ENCODE results near the gene PLCB2.

The PLCB2 gene

DNA sequence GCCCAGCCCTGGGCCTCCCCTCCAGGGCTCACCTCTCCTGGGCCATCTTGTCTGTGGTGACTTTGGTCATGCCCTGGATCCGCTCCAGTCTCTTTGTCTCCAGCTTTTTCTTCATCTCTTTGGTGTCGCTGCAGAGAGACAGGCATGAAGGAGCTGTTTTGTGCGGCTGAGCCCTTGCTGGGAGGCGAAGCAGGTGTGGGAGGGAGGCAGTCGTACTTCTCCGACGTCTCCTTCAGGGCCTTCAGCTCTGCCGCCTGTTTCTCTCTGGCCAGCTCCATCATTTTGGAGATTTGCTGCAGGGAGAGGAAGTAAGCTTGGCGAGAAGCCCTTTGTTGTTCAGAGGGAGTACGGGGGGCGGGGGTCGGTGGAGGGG is 17.2 kb downstream of the PLCB2 start:
- no peak overlapping the region for H3K4ac ChIP-seq (ENCODE audit: low read depth, low read length)
- H3K18ac ChIP-seq (ENCODE audit: low read length), result peak overlapping the region; percentile 45

DNA sequence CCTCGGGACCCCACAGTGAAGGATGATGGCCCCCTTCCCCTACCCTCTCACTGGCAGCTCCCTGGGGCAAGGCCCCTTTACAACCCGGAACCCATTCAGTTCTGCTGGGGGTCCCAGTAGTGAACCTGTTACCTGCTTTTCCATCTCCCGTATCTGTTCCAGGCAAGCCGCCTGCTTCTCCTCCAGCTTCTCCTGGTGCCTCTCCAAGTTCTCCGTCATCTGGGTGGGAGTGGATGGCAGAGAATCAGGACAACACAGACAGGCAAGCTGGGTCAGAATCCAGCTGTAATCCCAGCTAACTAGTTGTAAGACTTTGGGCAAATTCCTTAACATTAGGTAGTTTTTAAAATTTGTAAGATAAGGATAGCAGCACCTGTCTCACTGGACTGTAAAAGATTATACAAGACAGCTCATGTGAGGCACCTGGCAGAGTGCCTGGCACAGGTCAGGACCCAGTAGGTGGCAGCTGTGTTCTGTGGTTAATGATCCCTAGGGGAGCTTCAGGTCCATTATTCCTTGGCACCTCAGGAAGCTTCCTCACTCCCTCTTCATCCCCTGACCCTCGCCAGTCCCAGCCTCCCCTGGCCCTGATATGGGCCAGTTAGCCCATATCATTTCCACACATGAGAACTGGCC is 18.5 kb downstream of the PLCB2 start:
- Histone ChIP-seq H3K18ac (ENCODE audit: low read length) (no peak overlapping the region), H3K79me2 (ENCODE audit: control insufficient read depth, insufficient read depth, low read length) (no peaks in the 10 kb centered on the region), H4K5ac (ENCODE audit: low read length) (no peak overlapping the region), H3K79me1 (ENCODE audit: low read length) (no peaks in the 10 kb centered on the region), H3K4ac (ENCODE audit: low read depth, low read length) (no peak overlapping the region), H3K56ac (ENCODE audit: low read length) (no peak overlapping the region), H4K8ac (ENCODE audit: low read depth, low read length) (no peak overlapping the region), H2BK15ac (replicated peaks; ENCODE audit: low read depth) (no peak overlapping the region), H2BK120ac (ENCODE audit: low read depth, low read length) (no peak overlapping the region), H3K36me3 (ENCODE audit: control insufficient read depth, insufficient read depth, low read length) (no peaks in the 10 kb centered on the region), H3K4me2 (ENCODE audit: low read length) (no peak overlapping the region), H3K23ac (ENCODE audit: low read length) (no peak overlapping the region), H3K4me3 (ENCODE audit: low read length) (no peak overlapping the region), H3K4me1 (ENCODE audit: control insufficient read depth, low read depth, low read length) (peaks cover 13% of the 10 kb centered on the region), H3K27ac (ENCODE audit: low read depth, low read length) (no peak overlapping the region), H3K27me3 (ENCODE audit: insufficient read depth, low read length, poor library complexity) (peaks cover 2% of the 10 kb centered on the region), H2AK5ac (ENCODE audit: low read length) (no peak overlapping the region), H3K9ac (ENCODE audit: low read length) (no peak overlapping the region), H2BK5ac (ENCODE audit: low read length) (no peak overlapping the region)
- DNase-seq, result no peak
- no CpG with 5 or more reads among the region's 6 CpGs for WGBS (ENCODE audit: extremely low coverage, insufficient coverage, low lambda C conversion rate)

More for the DNA sequence above, 17.2 kb downstream of the PLCB2 start:
- H3K79me1 ChIP-seq (ENCODE audit: low read length), result no peaks in the 10 kb centered on the region
- H3K27me3 ChIP-seq (ENCODE audit: insufficient read depth, low read length, poor library complexity), result peaks cover 2% of the 10 kb centered on the region
- H2AK5ac ChIP-seq (ENCODE audit: low read length), result no peak overlapping the region
- DNase-seq, result peak; percentile 27
- peak overlapping the region; percentile 35 for H3K56ac ChIP-seq (ENCODE audit: low read length)
- H3K4me2 ChIP-seq (ENCODE audit: low read length), result no peak overlapping the region
- no peaks in the 10 kb centered on the region for H3K79me2 ChIP-seq (ENCODE audit: control insufficient read depth, insufficient read depth, low read length)
- no peak overlapping the region for H2BK5ac ChIP-seq (ENCODE audit: low read length)
- no peak overlapping the region for H4K8ac ChIP-seq (ENCODE audit: low read depth, low read length)
- H3K4me3 ChIP-seq (ENCODE audit: low read length), result no peak overlapping the region
- H2BK120ac ChIP-seq (ENCODE audit: low read depth, low read length), result no peak overlapping the region
- peaks cover 9% of the 10 kb centered on the region for H3K4me1 ChIP-seq (ENCODE audit: control insufficient read depth, low read depth, low read length)
- H3K27ac ChIP-seq (ENCODE audit: low read depth, low read length), result no peak overlapping the region
- no CpG with 5 or more reads among the region's 12 CpGs for WGBS (ENCODE audit: extremely low coverage, insufficient coverage, low lambda C conversion rate)
- no peak overlapping the region for H3K9ac ChIP-seq (ENCODE audit: low read length)
- no peak overlapping the region for H3K23ac ChIP-seq (ENCODE audit: low read length)
- H2BK15ac ChIP-seq (replicated peaks; ENCODE audit: low read depth), result no peak overlapping the region
- H4K5ac ChIP-seq (ENCODE audit: low read length), result no peak overlapping the region
- no peaks in the 10 kb centered on the region for H3K36me3 ChIP-seq (ENCODE audit: control insufficient read depth, insufficient read depth, low read length)

DNA sequence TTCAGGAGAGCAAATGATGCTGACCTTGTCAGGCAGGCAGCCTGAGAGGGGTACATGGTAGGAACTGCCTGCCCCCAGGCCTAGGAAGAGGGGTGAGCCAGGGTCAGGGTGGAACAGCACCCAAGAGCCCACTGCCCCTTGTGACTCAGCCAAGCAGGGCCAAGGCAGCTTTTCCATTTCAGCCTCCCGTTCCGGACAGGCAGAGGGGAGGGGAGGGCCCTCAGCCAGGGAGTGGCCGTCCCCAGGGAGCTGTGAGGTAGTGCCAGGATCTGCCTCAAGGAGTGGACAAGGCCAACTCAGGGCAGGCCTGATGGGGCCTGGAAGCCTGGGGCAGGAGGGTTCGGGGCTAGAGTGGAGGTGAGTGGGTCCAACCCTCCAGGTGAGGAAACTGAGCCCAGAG is 19.8 kb downstream of the PLCB2 start:
- Histone ChIP-seq H3K18ac (ENCODE audit: low read length) (no peak overlapping the region), H3K4me1 (ENCODE audit: control insufficient read depth, low read depth, low read length) (peaks cover 13% of the 10 kb centered on the region), H3K4ac (ENCODE audit: low read depth, low read length) (no peak overlapping the region), H4K8ac (ENCODE audit: low read depth, low read length) (no peak overlapping the region), H4K5ac (ENCODE audit: low read length) (no peak overlapping the region), H3K79me1 (ENCODE audit: low read length) (no peaks in the 10 kb centered on the region), H3K79me2 (ENCODE audit: control insufficient read depth, insufficient read depth, low read length) (no peaks in the 10 kb centered on the region), H2BK120ac (ENCODE audit: low read depth, low read length) (no peak overlapping the region), H2BK5ac (ENCODE audit: low read length) (no peak overlapping the region), H3K27me3 (ENCODE audit: insufficient read depth, low read length, poor library complexity) (peaks cover 11% of the 10 kb centered on the region), H3K9ac (ENCODE audit: low read length) (no peak overlapping the region), H2BK15ac (replicated peaks; ENCODE audit: low read depth) (no peak overlapping the region), H3K4me2 (ENCODE audit: low read length) (no peak overlapping the region), H3K4me3 (ENCODE audit: low read length) (no peak overlapping the region), H2AK5ac (ENCODE audit: low read length) (no peak overlapping the region), H3K36me3 (ENCODE audit: control insufficient read depth, insufficient read depth, low read length) (no peaks in the 10 kb centered on the region), H3K56ac (ENCODE audit: low read length) (no peak overlapping the region), H3K27ac (ENCODE audit: low read depth, low read length) (no peak overlapping the region), H3K23ac (ENCODE audit: low read length) (no peak overlapping the region)
- WGBS (ENCODE audit: extremely low coverage, insufficient coverage, low lambda C conversion rate), result no CpG with 5 or more reads among the region's 4 CpGs
- DNase-seq, result peak; percentile 35

DNA sequence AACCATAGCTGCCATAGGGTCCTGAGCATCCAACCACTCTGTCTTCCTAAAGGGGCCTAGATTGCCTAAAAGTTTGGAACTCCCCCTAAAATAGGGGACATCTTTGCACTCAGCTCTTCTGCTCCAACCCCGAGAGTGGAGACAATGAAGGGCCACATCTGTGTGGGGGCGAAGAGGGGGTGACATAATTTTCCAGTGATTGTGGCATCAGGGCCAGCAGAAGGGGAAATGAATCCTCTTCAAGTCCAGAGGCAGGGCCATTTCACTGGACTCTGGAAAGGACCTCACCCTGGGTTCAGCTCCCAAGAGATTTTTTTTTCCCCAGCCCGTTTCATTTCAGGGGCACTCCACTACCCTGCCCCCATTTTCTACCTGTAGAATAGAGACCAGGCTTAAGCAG is 20.2 kb downstream of the PLCB2 start:
- Histone ChIP-seq H3K56ac (ENCODE audit: low read length) (no peak overlapping the region), H3K4me1 (ENCODE audit: control insufficient read depth, low read depth, low read length) (peaks cover 13% of the 10 kb centered on the region), H3K23ac (ENCODE audit: low read length) (no peak overlapping the region), H3K27me3 (ENCODE audit: insufficient read depth, low read length, poor library complexity) (peaks cover 11% of the 10 kb centered on the region), H2BK120ac (ENCODE audit: low read depth, low read length) (no peak overlapping the region), H3K4ac (ENCODE audit: low read depth, low read length) (no peak overlapping the region), H4K8ac (ENCODE audit: low read depth, low read length) (no peak overlapping the region), H2BK15ac (replicated peaks; ENCODE audit: low read depth) (no peak overlapping the region), H2BK5ac (ENCODE audit: low read length) (no peak overlapping the region), H3K27ac (ENCODE audit: low read depth, low read length) (no peak overlapping the region), H3K4me3 (ENCODE audit: low read length) (no peak overlapping the region), H3K4me2 (ENCODE audit: low read length) (no peak overlapping the region), H3K79me2 (ENCODE audit: control insufficient read depth, insufficient read depth, low read length) (no peaks in the 10 kb centered on the region), H3K18ac (ENCODE audit: low read length) (no peak overlapping the region), H3K9ac (ENCODE audit: low read length) (no peak overlapping the region), H3K79me1 (ENCODE audit: low read length) (no peaks in the 10 kb centered on the region), H3K36me3 (ENCODE audit: control insufficient read depth, insufficient read depth, low read length) (no peaks in the 10 kb centered on the region), H2AK5ac (ENCODE audit: low read length) (no peak overlapping the region), H4K5ac (ENCODE audit: low read length) (no peak overlapping the region)
- WGBS (ENCODE audit: extremely low coverage, insufficient coverage, low lambda C conversion rate), result no CpG with 5 or more reads among the region's 3 CpGs
- DNase-seq, result no peak

DNA sequence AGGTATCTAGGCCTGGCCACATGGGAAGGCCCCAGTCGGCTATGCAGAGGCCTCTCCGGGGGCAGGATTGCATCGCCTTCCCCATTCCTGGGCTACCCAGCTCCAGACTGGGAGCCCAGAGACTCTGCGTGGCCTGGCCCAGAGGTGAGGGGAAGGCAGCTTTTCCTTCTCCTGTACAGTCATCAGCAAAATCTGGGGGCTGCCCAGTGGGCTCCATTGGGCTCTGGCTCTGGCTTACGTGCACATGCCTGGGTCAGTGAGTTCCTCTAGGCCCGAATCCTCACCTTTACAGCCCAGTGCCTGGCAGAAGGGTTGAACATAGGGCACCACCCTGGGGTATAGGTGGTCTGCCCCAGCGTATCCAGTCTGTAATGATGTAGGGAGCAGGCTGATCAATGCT is 20.9 kb downstream of the PLCB2 start:
- Histone ChIP-seq H3K79me2 (ENCODE audit: control insufficient read depth, insufficient read depth, low read length) (no peaks in the 10 kb centered on the region), H3K27ac (ENCODE audit: low read depth, low read length) (no peak overlapping the region), H3K27me3 (ENCODE audit: insufficient read depth, low read length, poor library complexity) (peaks cover 11% of the 10 kb centered on the region), H4K8ac (ENCODE audit: low read depth, low read length) (no peak overlapping the region), H3K4me3 (ENCODE audit: low read length) (no peak overlapping the region), H2BK5ac (ENCODE audit: low read length) (no peak overlapping the region), H3K9ac (ENCODE audit: low read length) (no peak overlapping the region), H3K23ac (ENCODE audit: low read length) (peak overlapping the region; percentile 45), H2AK5ac (ENCODE audit: low read length) (peak overlapping the region; percentile 65), H3K4me2 (ENCODE audit: low read length) (no peak overlapping the region), H3K4ac (ENCODE audit: low read depth, low read length) (no peak overlapping the region), H2BK15ac (replicated peaks; ENCODE audit: low read depth) (no peak overlapping the region), H3K56ac (ENCODE audit: low read length) (peak overlapping the region; percentile 7), H2BK120ac (ENCODE audit: low read depth, low read length) (no peak overlapping the region), H4K5ac (ENCODE audit: low read length) (no peak overlapping the region), H3K18ac (ENCODE audit: low read length) (no peak overlapping the region), H3K4me1 (ENCODE audit: control insufficient read depth, low read depth, low read length) (peaks cover 13% of the 10 kb centered on the region), H3K36me3 (ENCODE audit: control insufficient read depth, insufficient read depth, low read length) (no peaks in the 10 kb centered on the region), H3K79me1 (ENCODE audit: low read length) (no peaks in the 10 kb centered on the region)
- DNase-seq, result peak; percentile 16
- WGBS (ENCODE audit: extremely low coverage, insufficient coverage, low lambda C conversion rate), result no CpG with 5 or more reads among the region's 7 CpGs

DNA sequence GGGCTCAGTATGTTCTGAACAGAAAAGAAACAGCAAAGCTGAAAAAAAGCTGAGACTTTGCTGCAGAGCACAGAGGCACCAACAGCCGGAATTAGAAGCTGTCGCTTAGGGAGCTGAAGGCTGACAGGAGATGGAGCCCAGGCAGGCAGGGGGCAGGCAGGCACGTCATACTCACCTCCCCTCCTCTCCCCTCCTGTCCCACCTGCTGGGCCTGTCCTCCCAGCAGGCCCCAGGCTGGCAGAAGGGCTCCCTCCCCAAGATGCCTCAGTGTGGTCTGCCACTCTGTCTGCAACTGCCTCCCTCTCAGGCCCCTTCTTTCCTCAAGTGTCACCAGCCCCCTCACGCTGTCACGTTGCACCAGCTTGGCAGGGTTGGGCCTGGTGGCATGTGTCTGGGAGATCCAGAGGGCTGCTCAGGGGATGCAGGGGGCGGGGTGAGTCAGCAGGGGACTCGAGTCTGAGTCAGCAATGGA is 21.6 kb downstream of the PLCB2 start:
- Histone ChIP-seq H3K79me1 (ENCODE audit: low read length) (no peaks in the 10 kb centered on the region), H4K8ac (ENCODE audit: low read depth, low read length) (no peak overlapping the region), H3K4me2 (ENCODE audit: low read length) (no peak overlapping the region), H3K9ac (ENCODE audit: low read length) (no peak overlapping the region), H4K5ac (ENCODE audit: low read length) (no peak overlapping the region), H2BK5ac (ENCODE audit: low read length) (no peak overlapping the region), H3K4ac (ENCODE audit: low read depth, low read length) (no peak overlapping the region), H3K23ac (ENCODE audit: low read length) (no peak overlapping the region), H3K27me3 (ENCODE audit: insufficient read depth, low read length, poor library complexity) (peaks cover 15% of the 10 kb centered on the region), H3K4me3 (ENCODE audit: low read length) (no peak overlapping the region), H3K4me1 (ENCODE audit: control insufficient read depth, low read depth, low read length) (peaks cover 13% of the 10 kb centered on the region), H3K18ac (ENCODE audit: low read length) (no peak overlapping the region), H3K36me3 (ENCODE audit: control insufficient read depth, insufficient read depth, low read length) (no peaks in the 10 kb centered on the region), H2AK5ac (ENCODE audit: low read length) (no peak overlapping the region), H3K56ac (ENCODE audit: low read length) (peak overlapping the region; percentile 56), H3K79me2 (ENCODE audit: control insufficient read depth, insufficient read depth, low read length) (no peaks in the 10 kb centered on the region), H3K27ac (ENCODE audit: low read depth, low read length) (no peak overlapping the region), H2BK15ac (replicated peaks; ENCODE audit: low read depth) (no peak overlapping the region), H2BK120ac (ENCODE audit: low read depth, low read length) (no peak overlapping the region)
- DNase-seq, result peak; percentile 31
- no CpG with 5 or more reads among the region's 7 CpGs for WGBS (ENCODE audit: extremely low coverage, insufficient coverage, low lambda C conversion rate)
